WTC11 (cell line): Measurements from ENCODE around the gene NRN1. TPM values are rescaled to one million over a fixed set of nuclear protein-coding genes. Genes with fewer than 3 reads are reported as not detected.
A peak's percentile ranks its signal among the peaks of the same experiment; 100 is the strongest.

Experiments used
- ATAC-seq: fragments of 200-7000 bp; cut with Tn5 transposase; 2 replicates; pipeline ENCODE4 v1.10.0; 2021; ENCODE audit warnings: mild to moderate bottlenecking, moderate library complexity
- CTCF ChIA-PET: fragments of 300-600 bp; sonication (Branson Sonifier 250); formaldehyde crosslinking; loops from one replicate; lab custom pipeline; 2021; ENCODE audit warnings: antibody characterized with exemption; lab: Charles Lee
- POLR2A ChIA-PET: fragments of 350-600 bp; sonication (Branson Sonifier 250); formaldehyde crosslinking; loops from one replicate; lab custom pipeline; 2021; ENCODE audit warnings: antibody characterized with exemption; lab: Charles Lee
- DNase-seq: peaks from one replicate; pipeline ENCODE4 v3.0.0; 2021; ENCODE audit warnings: low spot score
- H3K27ac Mint-ChIP-seq: 2 replicates; pipeline ENCODE4 v1.8.0; 2021; ENCODE audit warnings: mixed read lengths
- H3K27me3 Mint-ChIP-seq: 2 replicates; pipeline ENCODE4 v1.8.0; 2021; ENCODE audit warnings: low read depth, mild to moderate bottlenecking, moderate library complexity, mixed read lengths
- H3K36me3 Mint-ChIP-seq: 2 replicates; pipeline ENCODE4 v1.8.0; 2021; ENCODE audit warnings: mixed read lengths
- H3K4me1 Mint-ChIP-seq: 2 replicates; pipeline ENCODE4 v1.8.0; 2022; ENCODE audit warnings: mixed read lengths
- H3K4me3 Mint-ChIP-seq: 2 replicates; pipeline ENCODE4 v1.8.0; 2021; ENCODE audit warnings: mild to moderate bottlenecking, moderate library complexity, mixed read lengths
- H3K9me3 Mint-ChIP-seq: 2 replicates; pipeline ENCODE4 v1.8.0; 2021; ENCODE audit warnings: mixed read lengths
- FOXP1 ChIP-seq: sonication (generic); formaldehyde crosslinking; IDR thresholded peaks from 2 replicates; pipeline ENCODE4 v1.8.0; 2022; ENCODE audit warnings: missing genetic modification reagents, mild to moderate bottlenecking, moderate library complexity, borderline replicate concordance
- GABPB1 ChIP-seq: sonication (generic); formaldehyde crosslinking; IDR thresholded peaks from 2 replicates; pipeline ENCODE4 v1.8.1; 2023; ENCODE audit warnings: mild to moderate bottlenecking, missing genetic modification reagents
- GRHL2 ChIP-seq: fragments of 250-450 bp; sonication (Bioruptor Pico); IDR thresholded peaks from 2 replicates; pipeline ENCODE4 v1.8.0; 2022; ENCODE audit warnings: mild to moderate bottlenecking, moderate library complexity; ENCODE audit not compliant: insufficient replicate concordance, severe bottlenecking
- HMGXB4 ChIP-seq: sonication (generic); formaldehyde crosslinking; IDR thresholded peaks from 2 replicates; pipeline ENCODE4 v1.8.1; 2023; ENCODE audit warnings: mild to moderate bottlenecking, moderate library complexity, missing genetic modification reagents
- MXD4 ChIP-seq: fragments of 250-450 bp; sonication (Bioruptor Pico); IDR thresholded peaks from 2 replicates; pipeline ENCODE4 v1.8.0; 2021; ENCODE audit warnings: mild to moderate bottlenecking, moderate library complexity, borderline replicate concordance
- MYBL2 ChIP-seq: sonication (generic); formaldehyde crosslinking; IDR thresholded peaks from 2 replicates; pipeline ENCODE4 v1.8.1; 2023; ENCODE audit warnings: mild to moderate bottlenecking, moderate library complexity, missing genetic modification reagents
- NFATC4 ChIP-seq: fragments of 250-450 bp; sonication (Bioruptor Pico); IDR thresholded peaks from 2 replicates; pipeline ENCODE4 v1.9.0; 2021; ENCODE audit warnings: mild to moderate bottlenecking
- NR1H2 ChIP-seq: sonication (generic); formaldehyde crosslinking; IDR thresholded peaks from 2 replicates; pipeline ENCODE4 v1.9.0; 2021; ENCODE audit warnings: mild to moderate bottlenecking, moderate library complexity, missing genetic modification reagents
- NR2C2 ChIP-seq: sonication (generic); formaldehyde crosslinking; IDR thresholded peaks from 2 replicates; pipeline ENCODE4 v1.8.0; 2022; ENCODE audit warnings: mild to moderate bottlenecking, missing genetic modification reagents
- RORB ChIP-seq: fragments of 250-450 bp; sonication (Bioruptor Pico); IDR thresholded peaks from 2 replicates; pipeline ENCODE4 v1.9.0; 2021; ENCODE audit warnings: mild to moderate bottlenecking
- SMAD4 ChIP-seq: sonication (generic); formaldehyde crosslinking; IDR thresholded peaks from 2 replicates; pipeline ENCODE4 v1.8.0; 2022; ENCODE audit warnings: mild to moderate bottlenecking, missing genetic modification reagents
- ZNF317 ChIP-seq: sonication (generic); formaldehyde crosslinking; IDR thresholded peaks from 2 replicates; pipeline ENCODE4 v1.8.1; 2023; ENCODE audit warnings: low read depth, mild to moderate bottlenecking, moderate library complexity, missing genetic modification reagents, borderline replicate concordance
- total RNA-seq: library from RNA; stranded (reverse); gene quantifications from 3 replicates; pipeline ENCODE4 v1.2.3, GENCODE V29; 2021
- TF ChIP-seq, protein P1 (sequence below): sonication (generic); formaldehyde crosslinking; IDR thresholded peaks from 2 replicates; pipeline ENCODE4 v1.8.1; 2022; ENCODE audit warnings: mild to moderate bottlenecking, moderate library complexity, missing genetic modification reagents
- TF ChIP-seq, protein P2 (sequence below): sonication (generic); formaldehyde crosslinking; IDR thresholded peaks from 2 replicates; pipeline ENCODE4 v1.8.1; 2022; ENCODE audit warnings: mild to moderate bottlenecking, missing genetic modification reagents, moderate library complexity, borderline replicate concordance
- TF ChIP-seq, protein P3 (sequence below): sonication (generic); formaldehyde crosslinking; IDR thresholded peaks from 2 replicates; pipeline ENCODE4 v1.8.1; 2022; ENCODE audit warnings: low read depth, mild to moderate bottlenecking, moderate library complexity, missing genetic modification reagents, borderline replicate concordance

Gene NRN1
- total RNA-seq, 1 experiment from 2014 or later = 0.66 TPM

GRCh38 chr6:6006006-6006427, 708 bp downstream of the NRN1 start:
- DNase-seq = no peak
- H3K4me1 Mint-ChIP-seq = peaks cover 52% of the 10 kb centered on the region
- H3K27me3 Mint-ChIP-seq = peaks cover 91% of the 10 kb centered on the region
- peak overlapping the region; percentile 78 for H3K4me3 Mint-ChIP-seq
- H3K36me3 Mint-ChIP-seq = no peaks in the 10 kb centered on the region
- ChIA-PET POLR2A (no interaction called here), CTCF (interaction anchor here (2.2 to 2.6 kb wide), 2 partner anchors 9 to 11 kb away, joined by 11 to 18 read pairs; no protein-coding TSS in a partner anchor)
- ATAC-seq = no peak
- no peaks in the 10 kb centered on the region for H3K9me3 Mint-ChIP-seq
- TF ChIP-seq GABPB1 (no peak), NR2C2 (no peak), NFATC4 (CRISPR knock-in tag) (no peak), RORB (CRISPR knock-in tag) (no peak), HMGXB4 (CRISPR knock-in tag) (no peak), SMAD4 (CRISPR knock-in tag) (no peak)
- TF ChIP-seq, protein P1, sequence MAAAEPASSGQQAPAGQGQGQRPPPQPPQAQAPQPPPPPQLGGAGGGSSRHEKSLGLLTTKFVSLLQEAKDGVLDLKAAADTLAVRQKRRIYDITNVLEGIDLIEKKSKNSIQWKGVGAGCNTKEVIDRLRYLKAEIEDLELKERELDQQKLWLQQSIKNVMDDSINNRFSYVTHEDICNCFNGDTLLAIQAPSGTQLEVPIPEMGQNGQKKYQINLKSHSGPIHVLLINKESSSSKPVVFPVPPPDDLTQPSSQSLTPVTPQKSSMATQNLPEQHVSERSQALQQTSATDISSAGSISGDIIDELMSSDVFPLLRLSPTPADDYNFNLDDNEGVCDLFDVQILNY = no peak
- H3K27ac Mint-ChIP-seq = no peak overlapping the region

DNA sequence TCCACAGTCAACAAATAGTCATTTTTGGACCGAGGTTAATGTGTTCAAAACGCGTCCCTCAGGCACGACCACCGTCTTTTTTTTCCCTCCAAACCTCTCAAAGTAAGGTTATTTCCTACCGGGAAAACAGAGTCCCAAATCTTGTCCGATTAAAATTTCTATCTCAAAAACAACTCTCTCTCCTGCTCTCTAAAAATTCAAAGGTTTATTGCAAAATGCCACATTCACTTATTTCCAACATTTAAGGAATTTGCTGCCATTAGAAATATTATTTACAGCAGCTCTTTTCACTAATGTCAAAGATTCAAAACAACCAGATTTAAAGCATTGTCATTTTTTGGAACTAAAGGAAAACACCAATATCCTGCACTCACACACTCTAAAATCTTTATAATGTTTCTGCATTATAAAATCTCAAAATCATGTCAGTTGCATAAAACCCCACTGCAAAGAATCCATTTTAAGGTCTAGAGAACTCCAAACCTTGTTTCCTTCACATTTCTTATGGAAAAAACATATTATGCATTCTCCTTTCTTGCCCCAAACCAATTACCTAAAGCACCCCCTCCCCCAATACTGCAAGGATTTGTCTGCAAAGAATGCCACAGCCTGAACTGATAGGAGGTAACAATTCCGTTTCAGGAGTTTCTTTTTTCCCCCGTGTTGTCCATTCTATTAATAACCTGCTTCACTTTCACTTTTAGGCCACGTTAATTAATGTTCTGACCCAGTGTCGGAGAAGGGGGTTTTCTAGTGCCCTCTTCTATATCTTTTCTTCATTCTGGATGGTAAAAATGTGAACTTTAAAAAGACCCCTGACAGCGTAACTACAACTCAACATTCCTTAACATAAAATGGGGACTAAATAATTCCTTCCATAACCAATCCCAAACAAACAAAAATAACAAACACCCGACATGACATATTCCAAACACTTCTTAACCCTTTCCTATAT, 1.4 kb downstream of the NRN1 start:
- DNase-seq = no peak
- Mint-ChIP-seq H3K27me3 (peaks cover 94% of the 10 kb centered on the region), H3K4me1 (peaks cover 57% of the 10 kb centered on the region), H3K9me3 (no peaks in the 10 kb centered on the region), H3K4me3 (peak overlapping the region; percentile 78), H3K27ac (no peak overlapping the region), H3K36me3 (no peaks in the 10 kb centered on the region)
- TF ChIP-seq ZNF317 (CRISPR knock-in tag) (no peak), MXD4 (CRISPR knock-in tag) (no peak)
- TF ChIP-seq, protein P1 = no peak
- TF ChIP-seq, protein P2, sequence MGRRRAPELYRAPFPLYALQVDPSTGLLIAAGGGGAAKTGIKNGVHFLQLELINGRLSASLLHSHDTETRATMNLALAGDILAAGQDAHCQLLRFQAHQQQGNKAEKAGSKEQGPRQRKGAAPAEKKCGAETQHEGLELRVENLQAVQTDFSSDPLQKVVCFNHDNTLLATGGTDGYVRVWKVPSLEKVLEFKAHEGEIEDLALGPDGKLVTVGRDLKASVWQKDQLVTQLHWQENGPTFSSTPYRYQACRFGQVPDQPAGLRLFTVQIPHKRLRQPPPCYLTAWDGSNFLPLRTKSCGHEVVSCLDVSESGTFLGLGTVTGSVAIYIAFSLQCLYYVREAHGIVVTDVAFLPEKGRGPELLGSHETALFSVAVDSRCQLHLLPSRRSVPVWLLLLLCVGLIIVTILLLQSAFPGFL = no peak
- no peak for ATAC-seq
- POLR2A ChIA-PET = no interaction called here
- CTCF ChIA-PET = interaction anchor here (2.2 kb wide), 1 partner anchor 10 kb away, joined by 11 read pairs; no protein-coding TSS in a partner anchor

GRCh38 chr6:6004390-6004995, 2.2 kb downstream of the NRN1 start:
- H3K36me3 Mint-ChIP-seq = no peaks in the 10 kb centered on the region
- ATAC-seq (no peak), DNase-seq (no peak)
- H3K9me3 Mint-ChIP-seq = no peaks in the 10 kb centered on the region
- TF ChIP-seq NR1H2 (CRISPR knock-in tag) (no peak), GRHL2 (CRISPR knock-in tag) (no peak), FOXP1 (CRISPR knock-in tag) (no peak), MYBL2 (CRISPR knock-in tag) (no peak)
- TF ChIP-seq, protein P3, sequence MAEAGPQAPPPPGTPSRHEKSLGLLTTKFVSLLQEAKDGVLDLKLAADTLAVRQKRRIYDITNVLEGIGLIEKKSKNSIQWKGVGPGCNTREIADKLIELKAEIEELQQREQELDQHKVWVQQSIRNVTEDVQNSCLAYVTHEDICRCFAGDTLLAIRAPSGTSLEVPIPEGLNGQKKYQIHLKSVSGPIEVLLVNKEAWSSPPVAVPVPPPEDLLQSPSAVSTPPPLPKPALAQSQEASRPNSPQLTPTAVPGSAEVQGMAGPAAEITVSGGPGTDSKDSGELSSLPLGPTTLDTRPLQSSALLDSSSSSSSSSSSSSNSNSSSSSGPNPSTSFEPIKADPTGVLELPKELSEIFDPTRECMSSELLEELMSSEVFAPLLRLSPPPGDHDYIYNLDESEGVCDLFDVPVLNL (CRISPR knock-in tag) = no peak
- H3K27me3 Mint-ChIP-seq = peaks cover 95% of the 10 kb centered on the region
- CTCF ChIA-PET = interaction anchor here (1.1 to 2.6 kb wide), 4 partner anchors 11 to 543 kb away, joined by 3 to 21 read pairs (median 5); partner anchors contain the start of gene F13A1
- no peak overlapping the region for H3K27ac Mint-ChIP-seq
- peak overlapping the region; percentile 78 for H3K4me3 Mint-ChIP-seq
- POLR2A ChIA-PET = no interaction called here
- peaks cover 64% of the 10 kb centered on the region for H3K4me1 Mint-ChIP-seq
